Bronchial epithelial cell (primary cell): ENCODE results near the gene PKM. TPM values are rescaled to one million over a fixed set of nuclear protein-coding genes. Genes with fewer than 3 reads are reported as not detected.

Experiments used
- DNase-seq: peaks from one replicate; pipeline ENCODE4 v3.0.0-alpha.2; 2010; ENCODE audit warnings: low read depth
- FAIRE-seq: peaks from 2 replicates; lab custom pipeline; 2011; peaks lifted over from hg19 to GRCh38; lab: Jason Lieb, UNC
- H3K27me3 ChIP-seq: 2 replicates; pipeline ENCODE4 v1.5.1; 2011; ENCODE audit warnings: low read length; ENCODE audit not compliant: control insufficient read depth, insufficient read depth
- H3K36me3 ChIP-seq: 2 replicates; pipeline ENCODE4 v1.5.1; 2011; ENCODE audit warnings: low read length; ENCODE audit not compliant: control insufficient read depth, insufficient read depth
- H3K4me3 ChIP-seq: 2 replicates; pipeline ENCODE4 v1.5.1; 2011; ENCODE audit warnings: mild to moderate bottlenecking, low read depth, low read length, control low read depth
- total RNA-seq: library from RNA; depleted of rRNA; stranded (reverse); fragments of >200 nt; gene quantifications from 2 replicates; pipeline ENCODE4 v1.2.1, GENCODE V29; 2014
- TF ChIP-seq, protein P1 (sequence below): IDR thresholded peaks from 2 replicates; pipeline ENCODE4 v1.5.1; 2011; ENCODE audit warnings: mild to moderate bottlenecking, moderate library complexity, low read length, control low read depth, inconsistent platforms; ENCODE audit not compliant: insufficient read depth, severe bottlenecking

The PKM gene
- total RNA-seq, 1 donor from 2014 or later = 1,045 TPM

GRCh38 chr15:72202801-72203506 is 28.0 kb downstream of the PKM start:
- TF ChIP-seq, protein P1, sequence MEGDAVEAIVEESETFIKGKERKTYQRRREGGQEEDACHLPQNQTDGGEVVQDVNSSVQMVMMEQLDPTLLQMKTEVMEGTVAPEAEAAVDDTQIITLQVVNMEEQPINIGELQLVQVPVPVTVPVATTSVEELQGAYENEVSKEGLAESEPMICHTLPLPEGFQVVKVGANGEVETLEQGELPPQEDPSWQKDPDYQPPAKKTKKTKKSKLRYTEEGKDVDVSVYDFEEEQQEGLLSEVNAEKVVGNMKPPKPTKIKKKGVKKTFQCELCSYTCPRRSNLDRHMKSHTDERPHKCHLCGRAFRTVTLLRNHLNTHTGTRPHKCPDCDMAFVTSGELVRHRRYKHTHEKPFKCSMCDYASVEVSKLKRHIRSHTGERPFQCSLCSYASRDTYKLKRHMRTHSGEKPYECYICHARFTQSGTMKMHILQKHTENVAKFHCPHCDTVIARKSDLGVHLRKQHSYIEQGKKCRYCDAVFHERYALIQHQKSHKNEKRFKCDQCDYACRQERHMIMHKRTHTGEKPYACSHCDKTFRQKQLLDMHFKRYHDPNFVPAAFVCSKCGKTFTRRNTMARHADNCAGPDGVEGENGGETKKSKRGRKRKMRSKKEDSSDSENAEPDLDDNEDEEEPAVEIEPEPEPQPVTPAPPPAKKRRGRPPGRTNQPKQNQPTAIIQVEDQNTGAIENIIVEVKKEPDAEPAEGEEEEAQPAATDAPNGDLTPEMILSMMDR = no peak
- Histone ChIP-seq H3K36me3 (peaks cover 56% of the 10 kb centered on the region), H3K4me3 (no peak overlapping the region), H3K27me3 (no peaks in the 10 kb centered on the region)
- DNase-seq (no peak), FAIRE-seq (peak; percentile 7)

DNA sequence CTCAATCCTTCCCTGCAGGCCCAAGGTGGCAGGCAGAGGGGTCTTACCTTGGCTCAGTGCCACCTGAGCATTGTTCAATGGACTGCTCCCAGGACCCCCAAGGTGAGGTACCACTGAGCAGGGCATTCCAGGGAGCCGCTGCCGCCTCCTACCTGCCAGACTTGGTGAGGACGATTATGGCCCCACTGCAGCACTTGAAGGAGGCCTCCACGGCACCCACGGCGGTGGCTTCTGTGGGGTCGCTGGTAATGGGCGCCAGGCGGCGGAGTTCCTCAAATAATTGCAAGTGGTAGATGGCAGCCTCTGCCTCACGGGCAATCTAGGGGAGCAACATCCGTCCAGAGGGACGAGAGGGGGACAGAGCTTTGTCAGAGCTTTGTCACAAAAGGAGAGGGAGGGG is 28.7 kb downstream of the PKM start:
- Histone ChIP-seq H3K36me3 (peaks cover 49% of the 10 kb centered on the region), H3K4me3 (no peak overlapping the region), H3K27me3 (no peaks in the 10 kb centered on the region)
- DNase-seq (no peak), FAIRE-seq (peak; percentile 58)
- TF ChIP-seq, protein P1 = no peak

GRCh38 chr15:72201391-72201921 is 29.5 kb downstream of the PKM start:
- FAIRE-seq = no peak
- peaks cover 41% of the 10 kb centered on the region for H3K36me3 ChIP-seq
- TF ChIP-seq, protein P1 = no peak
- no peak for DNase-seq
- H3K27me3 ChIP-seq = no peaks in the 10 kb centered on the region
- no peak overlapping the region for H3K4me3 ChIP-seq

DNA sequence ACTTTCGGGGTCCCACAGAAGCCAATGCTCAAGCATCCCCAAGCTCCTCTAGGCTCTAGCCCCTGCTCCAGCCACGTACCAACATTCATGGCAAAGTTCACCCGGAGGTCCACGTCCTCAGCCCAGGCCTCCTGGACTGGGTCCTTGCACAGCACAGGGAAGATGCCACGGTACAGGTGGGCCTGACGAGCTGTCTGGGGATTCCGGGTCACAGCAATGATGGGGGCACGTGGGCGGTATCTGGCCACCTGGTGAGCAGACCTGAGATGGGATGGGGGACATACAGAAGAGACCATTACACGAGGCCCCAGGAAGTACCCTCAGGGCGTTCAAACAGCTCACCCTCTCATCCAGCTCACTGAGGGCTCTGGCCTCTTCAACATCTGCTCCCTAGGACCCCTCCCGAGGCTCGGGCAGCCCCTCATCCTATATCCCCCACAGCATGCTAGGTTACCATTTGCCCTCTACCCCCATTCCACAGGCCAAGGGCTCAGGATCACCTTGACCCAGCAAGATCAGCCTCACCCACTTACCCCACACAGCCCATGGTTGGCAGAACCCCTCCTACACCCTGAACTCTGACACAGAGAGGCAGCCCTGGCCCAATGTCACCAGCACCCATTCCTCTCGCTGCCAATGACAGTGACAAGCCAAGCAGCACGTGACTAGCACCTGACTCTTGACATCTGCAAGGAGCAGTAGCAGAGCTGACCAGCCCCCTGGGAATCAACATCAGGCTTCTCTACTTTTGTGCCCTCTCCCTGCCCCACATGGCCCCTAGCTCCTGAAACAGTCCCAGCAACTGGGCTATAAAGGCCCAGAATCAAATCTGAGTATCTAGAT is 30.4 kb downstream of the PKM start:
- H3K36me3 ChIP-seq = peaks cover 36% of the 10 kb centered on the region
- no peak for FAIRE-seq

GRCh38 chr15:72199721-72200212 is 31.2 kb downstream of the PKM start:
- no peaks in the 10 kb centered on the region for H3K27me3 ChIP-seq
- no peak overlapping the region for H3K4me3 ChIP-seq
- DNase-seq (peak; percentile 67), FAIRE-seq (peak; percentile 97)
- TF ChIP-seq, protein P1 = peak; percentile 96
- peaks cover 32% of the 10 kb centered on the region for H3K36me3 ChIP-seq

More for the DNA sequence above, 30.4 kb downstream of the PKM start:
- no peak for DNase-seq
- TF ChIP-seq, protein P1 = no peak
- no peaks in the 10 kb centered on the region for H3K27me3 ChIP-seq
- H3K4me3 ChIP-seq = no peak overlapping the region
